Measurements from ENCODE around the gene PCDHB8.
"Not testable (repeated sequence)": the region's sequence is repeated elsewhere in the genome, so short reads cannot be mapped to it uniquely, and the experiment has no call there.

PCDHB8 gene

GRCh38 chr5:141184117-141184855 lies 6.7 kb downstream of the PCDHB8 start:
- DNase-seq = not testable (repeated sequence)

- DNase-seq = no peak
Measured at GRCh38 chr5:141186897-141187512, 9.4 kb downstream of the PCDHB8 start, which contains the start of gene PCDHB9. Gene PCDHB9 (plus strand): TSS chr5:141187161. CDS start chr5:141187319, 158 bp downstream.

DNA sequence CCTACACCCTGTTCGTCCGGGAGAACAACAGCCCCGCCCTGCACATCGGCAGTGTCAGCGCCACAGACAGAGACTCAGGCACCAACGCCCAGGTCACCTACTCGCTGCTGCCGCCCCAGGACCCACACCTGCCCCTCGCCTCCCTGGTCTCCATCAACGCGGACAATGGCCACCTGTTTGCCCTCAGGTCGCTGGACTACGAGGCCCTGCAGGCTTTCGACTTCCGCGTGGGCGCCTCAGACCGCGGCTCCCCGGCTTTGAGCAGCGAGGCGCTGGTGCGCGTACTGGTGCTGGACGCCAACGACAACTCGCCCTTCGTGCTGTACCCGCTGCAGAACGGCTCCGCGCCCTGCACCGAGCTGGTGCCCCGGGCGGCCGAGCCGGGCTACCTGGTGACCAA lies 11.1 kb downstream of the PCDHB8 start:
- not testable (repeated sequence) for DNase-seq

DNA sequence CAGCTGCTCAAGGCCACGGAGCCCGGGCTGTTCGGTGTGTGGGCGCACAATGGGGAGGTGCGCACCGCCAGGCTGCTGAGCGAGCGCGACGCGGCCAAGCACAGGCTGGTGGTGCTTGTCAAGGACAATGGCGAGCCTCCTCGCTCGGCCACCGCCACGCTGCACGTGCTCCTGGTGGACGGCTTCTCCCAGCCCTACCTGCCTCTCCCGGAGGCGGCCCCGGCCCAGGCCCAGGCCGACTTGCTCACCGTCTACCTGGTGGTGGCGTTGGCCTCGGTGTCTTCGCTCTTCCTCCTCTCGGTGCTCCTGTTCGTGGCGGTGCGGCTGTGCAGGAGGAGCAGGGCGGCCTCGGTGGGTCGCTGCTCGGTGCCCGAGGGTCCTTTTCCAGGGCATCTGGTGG lies 11.5 kb downstream of the PCDHB8 start:
- not testable (repeated sequence) for DNase-seq

GRCh38 chr5:141192110-141192725 lies 14.6 kb downstream of the PCDHB8 start, which contains the start of gene PCDHB10:
Gene PCDHB10 (plus strand): TSS chr5:141192353. CDS start chr5:141192553, 200 bp downstream.
- no peak for DNase-seq

- not testable (repeated sequence) for DNase-seq
Measured at GRCh38 chr5:141194332-141194731, 16.7 kb downstream of the PCDHB8 start.

GRCh38 chr5:141196363-141196762 lies 18.8 kb downstream of the PCDHB8 start:
- no peak for DNase-seq

DNA sequence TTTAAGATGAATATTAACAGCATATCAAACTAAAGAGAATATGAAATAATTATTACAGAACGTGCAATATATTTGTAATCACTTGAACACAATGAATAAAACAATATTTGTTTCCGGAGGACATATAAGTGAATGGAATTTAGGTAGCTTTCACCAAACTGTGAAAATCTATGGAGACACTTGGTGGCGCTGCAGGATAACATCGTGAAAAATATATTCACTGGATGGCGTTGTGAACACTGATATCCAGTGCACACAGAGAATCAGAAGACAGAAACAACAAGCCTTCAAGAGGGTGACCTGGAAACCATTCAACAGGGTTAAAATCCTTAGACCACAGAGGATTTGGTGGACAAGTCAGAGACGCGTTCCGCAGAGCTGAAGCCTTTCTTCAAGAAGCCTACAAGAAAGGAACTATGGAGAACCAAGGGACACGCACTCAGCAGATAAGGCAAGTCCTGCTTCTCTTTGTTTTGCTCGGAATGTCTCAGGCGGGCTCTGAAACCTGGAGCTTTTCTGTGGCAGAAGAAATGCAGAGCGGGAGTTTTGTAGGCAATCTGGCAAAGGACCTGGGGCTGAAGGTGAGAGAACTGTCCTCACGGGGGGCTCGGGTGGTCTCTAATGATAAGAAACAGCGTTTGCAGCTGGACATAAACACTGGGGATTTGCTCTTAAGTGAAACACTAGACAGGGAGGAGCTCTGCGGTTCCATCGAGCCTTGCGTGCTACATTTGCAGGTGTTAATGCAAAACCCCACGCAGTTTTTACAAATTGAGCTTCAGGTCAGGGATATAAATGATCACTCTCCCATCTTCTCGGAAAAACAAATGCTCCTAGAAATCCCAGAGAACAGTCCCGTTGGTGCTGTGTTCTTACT lies 22.0 kb downstream of the PCDHB8 start, which contains the start of gene PCDHB11:
Gene PCDHB11 (plus strand): TSS at position 269 of the 877 bp plus-strand sequence. CDS start 148 bp downstream, at position 417.
- DNase-seq = no peak

GRCh38 chr5:141201126-141201525 lies 23.5 kb downstream of the PCDHB8 start:
- DNase-seq = not testable (repeated sequence)

- DNase-seq = not testable (repeated sequence)
Measured at GRCh38 chr5:141201646-141202045, 24.1 kb downstream of the PCDHB8 start.

DNA sequence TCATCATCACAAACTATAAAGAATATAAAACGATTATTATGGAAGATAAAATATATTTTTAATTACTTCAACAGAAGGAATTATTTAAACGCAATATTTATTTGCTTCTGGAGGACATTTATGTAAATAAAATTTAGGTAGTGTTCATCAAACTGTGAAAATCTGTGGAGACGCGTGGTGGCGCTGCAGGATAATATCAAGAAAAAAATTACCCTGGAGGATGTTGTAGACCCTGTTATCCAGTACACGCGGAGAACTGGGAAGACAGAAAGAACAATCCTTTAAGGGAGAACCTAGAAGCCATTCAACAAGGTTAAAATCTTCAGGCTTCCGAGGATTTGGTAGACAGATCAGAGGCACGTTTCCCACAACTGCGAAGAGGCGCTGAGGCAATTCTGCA lies 30.9 kb downstream of the PCDHB8 start, which contains the start of gene PCDHB12:
Gene PCDHB12 (plus strand): TSS at position 242 of the 400 bp plus-strand sequence. CDS start 189 bp downstream, outside the sequence.
- DNase-seq = no peak

- DNase-seq = not testable (repeated sequence)
Measured at GRCh38 chr5:141210281-141210680, 32.7 kb downstream of the PCDHB8 start.

DNA sequence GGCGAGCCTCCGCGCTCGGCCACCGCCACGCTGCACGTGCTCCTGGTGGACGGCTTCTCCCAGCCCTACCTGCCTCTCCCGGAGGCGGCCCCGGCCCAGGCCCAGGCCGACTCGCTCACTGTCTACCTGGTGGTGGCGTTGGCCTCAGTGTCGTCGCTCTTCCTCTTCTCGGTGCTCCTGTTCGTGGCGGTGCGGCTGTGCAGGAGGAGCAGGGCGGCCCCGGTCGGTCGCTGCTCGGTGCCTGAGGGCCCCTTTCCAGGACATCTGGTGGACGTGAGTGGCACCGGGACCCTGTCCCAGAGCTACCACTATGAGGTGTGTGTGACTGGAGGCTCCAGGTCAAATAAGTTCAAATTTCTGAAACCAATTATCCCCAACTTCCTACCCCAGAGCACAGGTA lies 33.3 kb downstream of the PCDHB8 start:
- not testable (repeated sequence) for DNase-seq

DNA sequence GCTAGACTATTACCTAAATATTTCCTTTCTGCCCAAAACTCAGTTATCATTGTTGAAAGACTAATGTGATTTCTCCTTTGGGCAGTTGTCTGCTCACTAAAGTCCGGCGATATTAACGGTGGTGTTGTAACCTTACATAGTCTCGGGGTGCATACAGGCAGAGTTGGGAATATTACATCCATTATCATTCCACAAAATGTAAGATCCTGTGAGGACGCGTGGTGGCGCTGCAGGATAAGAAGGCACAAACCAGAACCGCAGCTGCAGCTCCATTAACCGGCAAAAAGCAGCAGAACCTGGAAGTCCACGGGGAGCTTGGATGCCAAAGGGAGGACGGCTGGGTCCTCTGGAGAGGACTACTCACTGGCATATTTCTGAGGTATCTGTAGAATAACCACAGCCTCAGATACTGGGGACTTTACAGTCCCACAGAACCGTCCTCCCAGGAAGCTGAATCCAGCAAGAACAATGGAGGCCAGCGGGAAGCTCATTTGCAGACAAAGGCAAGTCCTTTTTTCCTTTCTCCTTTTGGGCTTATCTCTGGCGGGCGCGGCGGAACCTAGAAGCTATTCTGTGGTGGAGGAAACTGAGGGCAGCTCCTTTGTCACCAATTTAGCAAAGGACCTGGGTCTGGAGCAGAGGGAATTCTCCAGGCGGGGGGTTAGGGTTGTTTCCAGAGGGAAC lies 36.2 kb downstream of the PCDHB8 start, which contains the start of gene PCDHB13:
Gene PCDHB13 (plus strand): TSS at position 264 of the 684 bp plus-strand sequence. CDS start 205 bp downstream, at position 469.
- not testable (repeated sequence) for DNase-seq

DNA sequence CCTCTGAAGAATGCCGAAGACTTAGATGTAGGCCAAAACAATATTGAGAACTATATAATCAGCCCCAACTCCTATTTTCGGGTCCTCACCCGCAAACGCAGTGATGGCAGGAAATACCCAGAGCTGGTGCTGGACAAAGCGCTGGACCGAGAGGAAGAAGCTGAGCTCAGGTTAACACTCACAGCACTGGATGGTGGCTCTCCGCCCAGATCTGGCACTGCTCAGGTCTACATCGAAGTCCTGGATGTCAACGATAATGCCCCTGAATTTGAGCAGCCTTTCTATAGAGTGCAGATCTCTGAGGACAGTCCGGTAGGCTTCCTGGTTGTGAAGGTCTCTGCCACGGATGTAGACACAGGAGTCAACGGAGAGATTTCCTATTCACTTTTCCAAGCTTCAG lies 37.0 kb downstream of the PCDHB8 start:
- DNase-seq = not testable (repeated sequence)

DNA sequence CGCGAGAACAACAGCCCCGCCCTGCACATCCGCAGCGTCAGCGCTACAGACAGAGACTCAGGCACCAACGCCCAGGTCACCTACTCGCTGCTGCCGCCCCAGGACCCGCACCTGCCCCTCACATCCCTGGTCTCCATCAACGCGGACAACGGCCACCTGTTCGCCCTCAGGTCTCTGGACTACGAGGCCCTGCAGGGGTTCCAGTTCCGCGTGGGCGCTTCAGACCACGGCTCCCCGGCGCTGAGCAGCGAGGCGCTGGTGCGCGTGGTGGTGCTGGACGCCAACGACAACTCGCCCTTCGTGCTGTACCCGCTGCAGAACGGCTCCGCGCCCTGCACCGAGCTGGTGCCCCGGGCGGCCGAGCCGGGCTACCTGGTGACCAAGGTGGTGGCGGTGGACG lies 37.9 kb downstream of the PCDHB8 start:
- not testable (repeated sequence) for DNase-seq

DNA sequence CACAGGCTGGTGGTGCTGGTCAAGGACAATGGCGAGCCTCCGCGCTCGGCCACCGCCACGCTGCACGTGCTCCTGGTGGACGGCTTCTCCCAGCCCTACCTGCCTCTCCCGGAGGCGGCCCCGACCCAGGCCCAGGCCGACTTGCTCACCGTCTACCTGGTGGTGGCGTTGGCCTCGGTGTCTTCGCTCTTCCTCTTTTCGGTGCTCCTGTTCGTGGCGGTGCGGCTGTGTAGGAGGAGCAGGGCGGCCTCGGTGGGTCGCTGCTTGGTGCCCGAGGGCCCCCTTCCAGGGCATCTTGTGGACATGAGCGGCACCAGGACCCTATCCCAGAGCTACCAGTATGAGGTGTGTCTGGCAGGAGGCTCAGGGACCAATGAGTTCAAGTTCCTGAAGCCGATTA lies 38.4 kb downstream of the PCDHB8 start:
- not testable (repeated sequence) for DNase-seq

DNA sequence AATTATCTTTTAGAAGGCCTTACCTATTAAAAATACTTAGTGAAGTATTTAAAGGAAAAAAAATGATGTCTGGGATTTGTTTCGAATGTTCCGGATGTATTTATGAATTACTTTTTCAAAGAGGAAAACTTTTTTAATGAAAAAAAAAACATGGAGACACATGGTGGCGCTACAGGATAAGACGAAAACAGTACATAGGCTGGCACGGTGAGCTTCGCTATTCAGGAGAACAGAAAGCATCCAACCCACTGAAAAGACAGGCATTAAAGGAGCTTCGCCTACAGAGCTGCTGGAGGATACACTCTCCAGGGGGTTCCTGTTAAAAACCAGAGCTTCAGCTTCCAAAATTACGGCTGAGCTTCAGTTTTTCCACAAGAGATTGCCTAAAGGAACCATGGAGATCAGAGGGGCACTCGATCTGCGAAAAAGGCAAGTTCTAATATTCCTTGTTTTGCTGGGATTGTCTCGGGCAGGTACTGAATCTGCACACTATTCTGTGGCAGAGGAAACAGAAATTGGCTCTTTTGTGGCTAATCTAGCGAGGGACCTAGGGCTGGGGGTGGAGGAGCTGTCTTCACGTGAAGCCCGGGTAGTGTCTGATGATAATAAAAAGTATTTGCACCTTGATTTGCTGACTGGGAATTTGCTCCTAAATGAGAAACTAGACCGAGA lies 45.7 kb downstream of the PCDHB8 start, which contains the start of gene PCDHB14:
Gene PCDHB14 (plus strand): TSS at position 232 of the 672 bp plus-strand sequence. CDS start 163 bp downstream, at position 395.
- no peak for DNase-seq

DNA sequence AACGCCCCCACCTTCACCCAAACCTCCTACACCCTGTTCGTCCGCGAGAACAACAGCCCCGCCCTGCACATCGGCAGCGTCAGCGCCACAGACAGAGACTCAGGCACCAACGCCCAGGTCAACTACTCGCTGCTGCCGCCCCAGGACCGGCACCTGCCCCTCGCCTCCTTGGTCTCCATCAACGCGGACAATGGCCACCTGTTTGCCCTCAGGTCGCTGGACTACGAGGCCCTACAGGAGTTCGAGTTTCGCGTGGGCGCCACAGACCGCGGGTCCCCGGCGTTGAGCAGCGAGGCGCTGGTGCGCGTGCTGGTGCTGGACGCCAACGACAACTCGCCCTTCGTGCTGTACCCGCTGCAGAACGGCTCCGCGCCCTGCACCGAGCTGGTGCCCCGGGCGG lies 47.3 kb downstream of the PCDHB8 start:
- not testable (repeated sequence) for DNase-seq

DNA sequence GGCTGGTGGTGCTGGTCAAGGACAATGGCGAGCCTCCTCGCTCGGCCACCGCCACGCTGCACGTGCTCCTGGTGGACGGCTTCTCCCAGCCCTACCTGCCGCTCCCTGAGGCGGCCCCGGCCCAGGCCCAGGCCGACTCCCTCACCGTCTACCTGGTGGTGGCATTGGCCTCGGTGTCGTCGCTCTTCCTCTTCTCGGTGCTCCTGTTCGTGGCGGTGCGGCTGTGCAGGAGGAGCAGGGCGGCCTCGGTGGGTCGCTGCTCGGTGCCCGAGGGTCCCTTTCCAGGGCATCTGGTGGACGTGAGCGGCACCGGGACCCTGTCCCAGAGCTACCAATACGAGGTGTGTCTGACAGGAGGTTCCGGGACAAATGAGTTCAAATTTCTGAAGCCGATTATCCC lies 47.8 kb downstream of the PCDHB8 start:
- not testable (repeated sequence) for DNase-seq

All from effector CD8-positive, alpha-beta T cell (primary cell).